Keratinocyte (primary cell): ENCODE measurements around the gene NCKAP5. TPM values are rescaled to one million over a fixed set of nuclear protein-coding genes. Genes with fewer than 3 reads are reported as not detected.

Experiments used
- DNase-seq: peaks from one replicate; pipeline ENCODE4 v3.0.0-alpha.2; 2011; ENCODE audit warnings: low read depth, missing footprints, low spot score
- FAIRE-seq: peaks from 2 replicates; lab custom pipeline; 2011; peaks lifted over from hg19 to GRCh38; lab: Jason Lieb, UNC
- H2AFZ ChIP-seq: 2 replicates; pipeline ENCODE4 v1.6.0; 2012; ENCODE audit warnings: low read length, control low read depth, inconsistent platforms; ENCODE audit not compliant: control insufficient read depth
- H3K27ac ChIP-seq: 2 replicates; pipeline ENCODE4 v1.5.1; 2011; ENCODE audit warnings: low read length; ENCODE audit not compliant: control insufficient read depth, insufficient read depth
- H3K27me3 ChIP-seq: 3 replicates; pipeline ENCODE4 v1.6.0; 2011; ENCODE audit warnings: low read length; ENCODE audit not compliant: control insufficient read depth, insufficient read depth; ENCODE audit errors: extremely low read depth
- H3K36me3 ChIP-seq, 2 experiments: 2 replicates in 1 of 2; 3 replicates in 1 of 2; pipeline ENCODE4 v1.5.1; 2011; ENCODE audit warnings: low read length in 2 of 2, mild to moderate bottlenecking in 1 of 2; ENCODE audit not compliant: control insufficient read depth in 2 of 2, insufficient read depth in 2 of 2; ENCODE audit errors: extremely low read depth in 1 of 2
- H3K4me1 ChIP-seq: 3 replicates; pipeline ENCODE4 v1.5.1; 2011; ENCODE audit warnings: low read length; ENCODE audit not compliant: control insufficient read depth, insufficient read depth; ENCODE audit errors: extremely low read depth
- H3K4me2 ChIP-seq: 3 replicates; pipeline ENCODE4 v1.6.0; 2011; ENCODE audit warnings: low read depth, low read length; ENCODE audit not compliant: control insufficient read depth, insufficient read depth; ENCODE audit errors: extremely low read depth
- H3K4me3 ChIP-seq, 3 experiments: fragments of 200-600 bp in 1 of 3; sonication (generic) in 1 of 3; 2 replicates in 2 of 3; 3 replicates in 1 of 3; pipeline ENCODE4 v1.5.1; 2011 to 2016; ENCODE audit warnings: low read length in 3 of 3, mild to moderate bottlenecking in 3 of 3, control low read depth in 2 of 3, inconsistent platforms in 1 of 3, low read depth in 1 of 3, mixed read lengths in 1 of 3, mixed run types in 1 of 3, moderate library complexity in 1 of 3; ENCODE audit not compliant: control insufficient read depth in 2 of 3, insufficient read depth in 2 of 3; ENCODE audit errors: extremely low read depth in 1 of 3
- H3K79me2 ChIP-seq: 2 replicates; pipeline ENCODE4 v1.6.0; 2012; ENCODE audit warnings: low read length; ENCODE audit not compliant: control insufficient read depth, insufficient read depth
- H3K9ac ChIP-seq: 3 replicates; pipeline ENCODE4 v1.6.0; 2011; ENCODE audit warnings: low read length; ENCODE audit not compliant: control insufficient read depth, insufficient read depth; ENCODE audit errors: extremely low read depth
- H3K9me1 ChIP-seq: 3 replicates; pipeline ENCODE4 v1.6.0; 2011; ENCODE audit warnings: low read length; ENCODE audit not compliant: control insufficient read depth, insufficient read depth; ENCODE audit errors: extremely low read depth
- H3K9me3 ChIP-seq: 2 replicates; pipeline ENCODE4 v1.5.1; 2012; ENCODE audit warnings: low read depth, low read length; ENCODE audit not compliant: control insufficient read depth
- H4K20me1 ChIP-seq: 3 replicates; pipeline ENCODE4 v1.6.0; 2011; ENCODE audit warnings: low read length; ENCODE audit not compliant: control insufficient read depth, insufficient read depth; ENCODE audit errors: extremely low read depth
- EZH2 ChIP-seq: IDR thresholded peaks from one replicate; pipeline ENCODE4 v1.6.1; 2012; ENCODE audit warnings: inconsistent platforms, mild to moderate bottlenecking, low read length, moderate library complexity
- dilution Hi-C: fragments of 300-500 bp; cut with MboI; formaldehyde crosslinking; loops from one replicate; pipeline ENCODE4 v1.7.0; 2020; ENCODE audit warnings: low sequenced_read_pairs; ENCODE audit not compliant: extremely low pct_ligation_motif_present
- polyA plus RNA-seq, 5 experiments: library from polyadenylated mRNA; depleted of rRNA in 3 of 5; stranded (reverse) in 3 of 5; stranded (forward) in 1 of 5; unstranded in 1 of 5; fragments of >200 nt; gene quantifications; 1 replicate in 1 of 5; 2 replicates in 3 of 5; 3 replicates in 1 of 5; pipeline versions ENCODE4 v1.2.1 to v1.2.3, GENCODE V29; 2011 to 2012; ENCODE audit warnings: missing spikeins in 2 of 5, low read depth in 1 of 5, low replicate concordance in 1 of 5
- TF ChIP-seq, protein P1 (sequence below), 3 experiments: IDR thresholded peaks in 1 of 3; conservative IDR thresholded peaks in 1 of 3; optimal IDR thresholded peaks in 1 of 3; 2 replicates in 2 of 3; 3 replicates in 1 of 3; pipeline versions ENCODE3 to v1.5.1; 2011; ENCODE audit warnings: low read length in 3 of 3, mild to moderate bottlenecking in 3 of 3, moderate library complexity in 2 of 3, control low read depth in 1 of 3, inconsistent platforms in 1 of 3; ENCODE audit not compliant: insufficient read depth in 2 of 3; ENCODE audit errors: extremely low read depth in 1 of 3

NCKAP5 gene
- polyA plus RNA-seq, 1 donor (not counting 4 experiments of a cell fraction or from before 2014, with no cell fraction given): 3.6 TPM

DNA sequence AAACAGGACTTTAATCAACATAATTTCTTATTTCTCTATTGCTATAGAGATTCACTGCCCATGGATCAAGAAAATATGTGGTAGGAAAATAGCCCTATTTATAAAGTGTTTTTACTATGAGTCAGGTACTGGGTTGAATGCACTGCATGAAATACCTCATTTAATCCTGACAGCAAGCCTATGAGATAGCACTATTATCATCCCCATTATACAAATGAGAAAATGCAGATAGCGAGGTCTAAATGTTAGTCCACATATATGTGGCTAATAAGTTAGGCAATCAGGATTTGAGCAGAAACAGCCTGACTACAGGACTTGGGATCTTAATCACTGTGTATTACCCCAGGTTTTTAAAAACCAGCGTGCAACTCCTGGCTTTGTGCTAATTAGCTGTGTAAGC is 889.8 kb downstream of the NCKAP5 start:
- Histone ChIP-seq H4K20me1 (no peaks in the 10 kb centered on the region), H3K79me2 (no peaks in the 10 kb centered on the region), H3K9me1 (no peaks in the 10 kb centered on the region), H3K9me3 (no peaks in the 10 kb centered on the region), H3K36me3 (no peaks in the 10 kb centered on the region), H3K4me2 (no peak overlapping the region), H3K27me3 (no peaks in the 10 kb centered on the region), H3K27ac (no peak overlapping the region), H3K4me3 (no peak overlapping the region), H3K4me1 (no peaks in the 10 kb centered on the region), H3K9ac (no peak overlapping the region), H2AFZ (no peak overlapping the region)
- FAIRE-seq (no peak), DNase-seq (no peak)
- dilution Hi-C loops: no loop called here
- TF ChIP-seq EZH2: no peak
- TF ChIP-seq, protein P1, sequence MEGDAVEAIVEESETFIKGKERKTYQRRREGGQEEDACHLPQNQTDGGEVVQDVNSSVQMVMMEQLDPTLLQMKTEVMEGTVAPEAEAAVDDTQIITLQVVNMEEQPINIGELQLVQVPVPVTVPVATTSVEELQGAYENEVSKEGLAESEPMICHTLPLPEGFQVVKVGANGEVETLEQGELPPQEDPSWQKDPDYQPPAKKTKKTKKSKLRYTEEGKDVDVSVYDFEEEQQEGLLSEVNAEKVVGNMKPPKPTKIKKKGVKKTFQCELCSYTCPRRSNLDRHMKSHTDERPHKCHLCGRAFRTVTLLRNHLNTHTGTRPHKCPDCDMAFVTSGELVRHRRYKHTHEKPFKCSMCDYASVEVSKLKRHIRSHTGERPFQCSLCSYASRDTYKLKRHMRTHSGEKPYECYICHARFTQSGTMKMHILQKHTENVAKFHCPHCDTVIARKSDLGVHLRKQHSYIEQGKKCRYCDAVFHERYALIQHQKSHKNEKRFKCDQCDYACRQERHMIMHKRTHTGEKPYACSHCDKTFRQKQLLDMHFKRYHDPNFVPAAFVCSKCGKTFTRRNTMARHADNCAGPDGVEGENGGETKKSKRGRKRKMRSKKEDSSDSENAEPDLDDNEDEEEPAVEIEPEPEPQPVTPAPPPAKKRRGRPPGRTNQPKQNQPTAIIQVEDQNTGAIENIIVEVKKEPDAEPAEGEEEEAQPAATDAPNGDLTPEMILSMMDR (optimal IDR thresholded peaks at IDR 0.05 in 1 of 3, IDR thresholded peaks at IDR 0.05 in 1 of 3, conservative IDR thresholded peaks at IDR 0.05 in 1 of 3; ENCODE audit: extremely low read depth in 1 of 3, insufficient read depth in 2 of 3, low read length in 3 of 3): no peak

DNA sequence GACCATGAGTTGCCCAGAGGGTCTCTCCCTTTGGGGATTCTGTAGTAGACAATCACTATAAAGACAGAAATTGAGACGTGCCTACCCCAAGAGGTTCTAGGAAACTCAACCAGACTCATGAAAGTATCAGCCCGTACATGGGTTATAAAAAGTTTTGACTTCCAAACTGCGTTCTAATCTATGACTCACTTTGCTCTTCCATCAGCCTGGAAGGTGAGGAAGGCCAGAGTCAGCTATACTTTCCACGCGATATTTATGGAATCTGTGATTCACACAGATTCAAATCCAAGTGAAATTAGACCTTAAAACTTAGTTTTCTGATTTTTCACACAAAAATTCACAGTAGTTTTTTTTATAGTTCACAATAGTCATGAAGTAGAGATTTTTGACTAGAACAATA is 890.6 kb downstream of the NCKAP5 start:
- no peaks in the 10 kb centered on the region for H3K27me3 ChIP-seq
- H3K36me3 ChIP-seq: no peaks in the 10 kb centered on the region
- no peak overlapping the region for H2AFZ ChIP-seq
- no peak overlapping the region for H3K9ac ChIP-seq
- H3K4me2 ChIP-seq: no peak overlapping the region
- H3K9me3 ChIP-seq: no peaks in the 10 kb centered on the region
- no peaks in the 10 kb centered on the region for H3K79me2 ChIP-seq
- DNase-seq (no peak), FAIRE-seq (no peak)
- no peak overlapping the region for H3K4me3 ChIP-seq
- TF ChIP-seq, protein P1 (optimal IDR thresholded peaks at IDR 0.05 in 1 of 3, IDR thresholded peaks at IDR 0.05 in 1 of 3, conservative IDR thresholded peaks at IDR 0.05 in 1 of 3; ENCODE audit: extremely low read depth in 1 of 3, insufficient read depth in 2 of 3, low read length in 3 of 3): no peak
- TF ChIP-seq EZH2: no peak
- no peak overlapping the region for H3K27ac ChIP-seq
- H3K9me1 ChIP-seq: no peaks in the 10 kb centered on the region
- dilution Hi-C loops: no loop called here
- H4K20me1 ChIP-seq: no peaks in the 10 kb centered on the region
- H3K4me1 ChIP-seq: no peaks in the 10 kb centered on the region
